Activated CD8-positive, alpha-beta memory T cell treated with anti-CD3 and anti-CD28 coated beads for 36 hours (primary cell): ENCODE measurements around the gene ARHGAP26. TPM values are rescaled to one million over a fixed set of nuclear protein-coding genes. Genes with fewer than 3 reads are reported as not detected.

ENCODE experiments used
- CTCF ChIA-PET: fragments of 350-600 bp; sonication (Branson Sonifier 250); formaldehyde crosslinking; loops from one replicate; lab custom pipeline; 2021; ENCODE audit warnings: antibody characterized with exemption; lab: Charles Lee
- POLR2A ChIA-PET: fragments of 350-600 bp; sonication (Branson Sonifier 250); formaldehyde crosslinking; loops from one replicate; lab custom pipeline; 2021; ENCODE audit warnings: antibody characterized with exemption; lab: Charles Lee
- total RNA-seq, 2 experiments: library from RNA; stranded (reverse); gene quantifications; one replicate each; pipeline ENCODE4 v1.2.3, GENCODE V29; 2021

The ARHGAP26 gene
- total RNA-seq, 2 experiments from 2014 or later: 15.6 to 15.7 TPM

- POLR2A ChIA-PET: no interaction called here
- CTCF ChIA-PET: no interaction called here
Observed at GRCh38 chr5:143143973-143144372, 373.8 kb downstream of the ARHGAP26 start.

- POLR2A ChIA-PET: no interaction called here
- CTCF ChIA-PET: no interaction called here
Observed at GRCh38 chr5:143145243-143146160, 375.3 kb downstream of the ARHGAP26 start.

GRCh38 chr5:143146161-143146560, 376.0 kb downstream of the ARHGAP26 start:
- CTCF ChIA-PET: no interaction called here
- POLR2A ChIA-PET: no interaction called here

GRCh38 chr5:143147383-143147782, 377.2 kb downstream of the ARHGAP26 start:
- ChIA-PET CTCF (no interaction called here), POLR2A (no interaction called here)

GRCh38 chr5:143147902-143148301, 377.7 kb downstream of the ARHGAP26 start:
- ChIA-PET CTCF (no interaction called here), POLR2A (no interaction called here)

GRCh38 chr5:143148771-143149170, 378.6 kb downstream of the ARHGAP26 start:
- CTCF ChIA-PET: no interaction called here
- POLR2A ChIA-PET: no interaction called here

- ChIA-PET CTCF (no interaction called here), POLR2A (no interaction called here)
Observed at GRCh38 chr5:143149759-143150158, 379.6 kb downstream of the ARHGAP26 start.

- POLR2A ChIA-PET: no interaction called here
- CTCF ChIA-PET: no interaction called here
Observed at GRCh38 chr5:143151056-143151700, 381.0 kb downstream of the ARHGAP26 start.

- CTCF ChIA-PET: interaction anchor here (0.9 kb wide), 1 partner anchor 672 kb away, joined by 4 read pairs; no protein-coding TSS in a partner anchor
- POLR2A ChIA-PET: interaction anchor here (0.5 kb wide), 1 partner anchor 776 kb away, joined by 7 read pairs; no protein-coding TSS in a partner anchor
Observed at GRCh38 chr5:143152445-143152844, 382.3 kb downstream of the ARHGAP26 start.

GRCh38 chr5:143153332-143154119, 383.3 kb downstream of the ARHGAP26 start:
- ChIA-PET POLR2A (no interaction called here), CTCF (interaction anchor here (0.6 kb wide), 1 partner anchor 123 kb away, joined by 4 read pairs; no protein-coding TSS in a partner anchor)

- CTCF ChIA-PET: no interaction called here
- POLR2A ChIA-PET: no interaction called here
Observed at GRCh38 chr5:143154510-143155370, 384.6 kb downstream of the ARHGAP26 start.

GRCh38 chr5:143155455-143155854, 385.3 kb downstream of the ARHGAP26 start:
- ChIA-PET CTCF (no interaction called here), POLR2A (no interaction called here)

- ChIA-PET POLR2A (no interaction called here), CTCF (no interaction called here)
Observed at GRCh38 chr5:143156086-143156485, 385.9 kb downstream of the ARHGAP26 start.

- CTCF ChIA-PET: interaction anchor here (0.7 kb wide), 1 partner anchor 224 kb away, joined by 3 read pairs; no protein-coding TSS in a partner anchor
- POLR2A ChIA-PET: no interaction called here
Observed at GRCh38 chr5:143156572-143156971, 386.4 kb downstream of the ARHGAP26 start.

- POLR2A ChIA-PET: no interaction called here
- CTCF ChIA-PET: no interaction called here
Observed at GRCh38 chr5:143159031-143159430, 388.9 kb downstream of the ARHGAP26 start.

- CTCF ChIA-PET: interaction anchor here (1.2 kb wide), 1 partner anchor 17 kb away, joined by 3 read pairs; no protein-coding TSS in a partner anchor
- POLR2A ChIA-PET: no interaction called here
Observed at GRCh38 chr5:143161885-143162540, 391.8 kb downstream of the ARHGAP26 start.

- ChIA-PET POLR2A (no interaction called here), CTCF (interaction anchor here (1.2 kb wide), 1 partner anchor 17 kb away, joined by 3 read pairs; no protein-coding TSS in a partner anchor)
Observed at GRCh38 chr5:143162810-143163209, 392.6 kb downstream of the ARHGAP26 start.

GRCh38 chr5:143164557-143164956, 394.4 kb downstream of the ARHGAP26 start:
- CTCF ChIA-PET: no interaction called here

More at GRCh38 chr5:143164557-143164956, 394.4 kb downstream of the ARHGAP26 start:
- POLR2A ChIA-PET: no interaction called here
